Effector memory CD4-positive, alpha-beta T cell (primary cell): ENCODE measurements around the gene GNRH2.
"Not testable (repeated sequence)": the region's sequence is repeated elsewhere in the genome, so short reads cannot be mapped to it uniquely, and the experiment has no call there.

Experiments
- DNase-seq, 3 donors: peaks; one replicate each; pipeline ENCODE4 v3.0.0-alpha.2; 2020
- H3K27ac ChIP-seq: 2 replicates; pipeline ENCODE4 v1.7.0; 2013; ENCODE audit warnings: mild to moderate bottlenecking, low read length, moderate library complexity; ENCODE audit not compliant: insufficient read depth, poor library complexity, severe bottlenecking
- H3K27me3 ChIP-seq: replicated peaks from 2 replicates; pipeline ENCODE4 v1.7.0; 2013; ENCODE audit warnings: mild to moderate bottlenecking, low read length; ENCODE audit not compliant: insufficient read depth, control insufficient read depth, poor library complexity, severe bottlenecking
- H3K36me3 ChIP-seq: 2 replicates; pipeline ENCODE4 v1.7.0; 2013; ENCODE audit warnings: mild to moderate bottlenecking, low read length, moderate library complexity; ENCODE audit not compliant: control insufficient read depth, insufficient read depth
- H3K4me1 ChIP-seq: 2 replicates; pipeline ENCODE4 v1.7.0; 2013; ENCODE audit warnings: low read length, mild to moderate bottlenecking; ENCODE audit not compliant: control insufficient read depth, insufficient read depth, poor library complexity, severe bottlenecking
- H3K4me3 ChIP-seq: 2 replicates; pipeline ENCODE4 v1.7.0; 2013; ENCODE audit warnings: low read length, low read depth, mild to moderate bottlenecking; ENCODE audit not compliant: insufficient read depth, poor library complexity, severe bottlenecking
- H3K9me3 ChIP-seq: 2 replicates; pipeline ENCODE4 v1.7.0; 2013; ENCODE audit warnings: mild to moderate bottlenecking, low read length, moderate library complexity; ENCODE audit not compliant: control insufficient read depth

Gene GNRH2

DNA sequence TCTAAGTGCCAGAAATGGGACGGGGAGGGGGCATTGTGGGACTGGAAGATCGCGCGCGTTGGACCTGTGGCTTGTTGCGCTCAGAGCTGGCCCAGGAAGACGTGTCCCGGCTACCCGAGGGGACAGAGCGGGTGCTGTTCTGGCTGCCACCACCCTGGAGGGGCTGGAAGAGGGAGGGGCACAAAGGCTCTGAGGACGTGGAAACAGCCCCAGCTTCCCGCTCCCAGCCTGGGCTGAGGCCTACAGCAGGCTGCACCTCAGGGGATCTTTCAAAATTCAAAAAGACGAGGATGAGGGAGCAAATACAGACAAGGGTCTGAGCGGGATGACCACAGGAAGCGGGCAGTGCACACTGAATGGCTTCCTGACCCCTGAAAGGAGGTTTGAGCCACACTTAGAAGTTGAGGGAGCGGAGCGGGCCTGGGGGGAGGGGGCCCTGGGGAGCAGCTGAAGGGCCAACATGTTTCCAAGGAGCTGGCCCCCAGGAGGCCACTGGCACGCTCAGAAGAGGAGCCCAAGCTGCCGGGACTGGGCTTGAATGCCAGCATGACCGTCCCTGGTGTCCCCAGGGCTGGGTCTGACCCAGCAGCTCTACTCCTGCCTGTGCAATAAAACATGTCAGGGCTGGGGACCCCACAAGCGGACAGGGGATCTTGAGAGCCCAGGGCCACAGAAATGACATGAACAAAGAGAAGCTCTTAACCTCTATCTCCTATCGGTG is 29.3 kb downstream of the GNRH2 start:
- peak overlapping the region; percentile 73 for H3K4me3 ChIP-seq
- no peak for DNase-seq
- H3K4me1 ChIP-seq, result peaks cover 11% of the 10 kb centered on the region
- peak overlapping the region; percentile 51 for H3K27ac ChIP-seq
- no peaks in the 10 kb centered on the region for H3K27me3 ChIP-seq
- H3K36me3 ChIP-seq, result no peaks in the 10 kb centered on the region
- H3K9me3 ChIP-seq, result no peaks in the 10 kb centered on the region

DNA sequence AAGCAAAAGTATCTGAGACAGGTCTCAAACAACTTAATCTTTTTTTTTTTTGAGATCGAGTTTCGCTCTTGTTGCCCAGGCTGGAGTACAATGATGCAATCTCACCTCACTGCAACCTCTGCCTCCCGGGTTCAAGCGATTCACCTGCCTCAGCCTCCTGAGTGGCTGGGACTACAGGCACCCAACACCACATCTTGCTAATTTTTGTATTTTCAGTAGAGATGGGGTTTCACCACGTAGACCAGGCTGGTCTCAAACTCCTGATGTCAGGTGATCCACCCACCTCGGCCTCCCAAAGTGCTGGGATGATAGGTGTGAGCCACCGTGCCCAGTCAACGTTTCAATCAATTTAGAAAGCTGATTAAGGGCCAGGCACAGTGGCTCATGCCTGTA is 29.8 kb downstream of the GNRH2 start:
- not testable (repeated sequence) for H3K27me3 ChIP-seq, H3K36me3 ChIP-seq, DNase-seq, H3K27ac ChIP-seq, H3K4me3 ChIP-seq, H3K9me3 ChIP-seq
- H3K4me1 ChIP-seq, result peaks cover 11% of the 10 kb centered on the region

DNA sequence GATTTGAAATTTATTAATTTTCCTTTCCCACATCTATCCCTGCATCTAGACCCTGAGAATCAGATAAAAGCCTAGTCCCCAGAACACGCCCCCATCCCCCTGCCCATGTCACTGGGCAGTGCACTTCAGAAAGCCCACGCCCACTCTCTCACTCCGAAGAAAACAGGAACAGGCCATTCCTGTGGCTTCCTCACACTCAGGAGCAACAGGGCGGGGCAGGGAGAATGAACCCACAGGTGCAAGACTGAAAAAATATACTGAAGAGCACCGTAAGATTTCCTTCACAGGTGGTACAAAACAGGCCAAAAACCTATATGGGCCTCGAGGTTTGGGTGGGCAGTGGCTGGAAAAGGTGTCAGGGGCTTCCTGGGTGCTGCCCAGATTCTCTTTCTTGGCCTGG is 31.4 kb downstream of the GNRH2 start:
- Histone ChIP-seq H3K4me3 (no peak overlapping the region), H3K9me3 (no peaks in the 10 kb centered on the region), H3K4me1 (peaks cover 11% of the 10 kb centered on the region), H3K27ac (no peak overlapping the region), H3K27me3 (no peaks in the 10 kb centered on the region), H3K36me3 (no peaks in the 10 kb centered on the region)
- no peak for DNase-seq

DNA sequence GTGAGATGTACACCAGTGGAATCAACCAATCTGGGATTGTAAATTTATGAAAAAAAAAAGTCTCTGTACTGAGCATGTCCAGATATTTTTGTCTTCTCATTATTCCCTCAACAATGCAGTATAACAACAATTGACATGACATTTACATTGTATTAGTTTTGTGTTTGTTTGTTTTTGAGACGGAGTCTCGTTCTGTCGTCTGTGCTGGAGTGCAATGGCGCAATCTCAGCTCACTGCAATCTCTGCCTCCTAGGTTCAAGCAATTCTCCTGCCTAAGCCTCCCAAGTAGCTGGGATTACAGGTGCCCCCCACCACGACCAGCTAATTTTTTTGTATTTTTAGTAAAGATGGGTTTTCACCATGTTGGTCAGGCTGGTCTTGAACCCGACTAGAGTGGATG is 31.9 kb downstream of the GNRH2 start:
- H3K9me3 ChIP-seq, H3K4me3 ChIP-seq, DNase-seq, H3K27ac ChIP-seq, H3K27me3 ChIP-seq, H3K36me3 ChIP-seq: not testable (repeated sequence)
- H3K4me1 ChIP-seq, result peaks cover 11% of the 10 kb centered on the region

DNA sequence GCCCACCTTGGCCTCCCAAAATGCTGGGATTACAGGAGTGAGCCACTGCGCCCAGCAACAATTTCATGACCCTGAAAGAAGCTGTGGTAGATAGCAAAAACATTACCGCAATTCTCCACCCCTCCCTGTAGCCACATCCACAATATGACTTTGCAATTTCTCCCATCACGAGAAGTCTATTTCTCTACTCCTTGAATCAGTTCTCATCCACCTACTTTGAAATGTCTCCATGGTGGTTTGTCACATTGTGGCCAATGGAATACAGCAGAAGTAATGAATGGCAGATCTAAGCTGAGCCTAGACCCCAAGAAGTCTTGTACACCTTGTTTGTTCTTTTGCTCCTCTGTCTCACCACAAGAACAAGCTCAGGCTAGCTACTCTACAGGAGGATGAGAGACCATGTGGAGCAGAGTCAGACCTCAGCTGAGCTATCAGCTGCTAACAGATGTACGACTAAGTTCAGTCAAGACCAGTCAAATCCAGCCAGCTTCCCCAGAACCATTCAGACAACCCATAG is 34.3 kb downstream of the GNRH2 start:
- H3K36me3 ChIP-seq, result no peaks in the 10 kb centered on the region
- no peaks in the 10 kb centered on the region for H3K9me3 ChIP-seq
- H3K4me1 ChIP-seq, result peaks cover 3% of the 10 kb centered on the region
- no peak overlapping the region for H3K27ac ChIP-seq
- H3K4me3 ChIP-seq, result no peak overlapping the region
- DNase-seq, result no peak
- peaks cover 13% of the 10 kb centered on the region for H3K27me3 ChIP-seq

DNA sequence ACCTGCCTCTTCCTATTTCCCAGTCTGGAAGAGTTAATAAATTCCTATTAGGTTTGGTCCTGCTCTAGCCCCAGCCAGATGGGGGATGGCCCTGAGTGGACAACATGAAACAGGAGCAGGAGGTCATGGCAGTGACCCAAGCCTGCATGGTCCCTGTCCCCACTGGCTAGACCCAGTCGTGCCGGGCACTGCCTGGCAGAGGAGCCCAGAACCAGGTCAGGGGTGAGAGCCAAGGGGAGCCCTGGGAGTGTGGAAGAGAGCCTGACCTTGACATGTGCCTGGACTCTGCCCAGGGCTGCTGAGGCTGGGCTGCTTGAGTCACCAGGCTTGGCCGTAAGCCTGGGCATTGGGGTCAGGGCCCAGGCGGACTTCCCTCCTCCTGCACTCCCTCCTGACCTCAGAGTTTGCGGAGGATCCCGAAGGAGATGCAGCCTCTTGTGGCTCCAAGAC is 37.5 kb downstream of the GNRH2 start:
- peaks cover 8% of the 10 kb centered on the region for H3K4me1 ChIP-seq
- H3K27me3 ChIP-seq, result peaks cover 25% of the 10 kb centered on the region
- H3K36me3 ChIP-seq, result no peaks in the 10 kb centered on the region
- no peak overlapping the region for H3K4me3 ChIP-seq
- H3K27ac ChIP-seq, result no peak overlapping the region
- no peaks in the 10 kb centered on the region for H3K9me3 ChIP-seq
- DNase-seq, result no peak

DNA sequence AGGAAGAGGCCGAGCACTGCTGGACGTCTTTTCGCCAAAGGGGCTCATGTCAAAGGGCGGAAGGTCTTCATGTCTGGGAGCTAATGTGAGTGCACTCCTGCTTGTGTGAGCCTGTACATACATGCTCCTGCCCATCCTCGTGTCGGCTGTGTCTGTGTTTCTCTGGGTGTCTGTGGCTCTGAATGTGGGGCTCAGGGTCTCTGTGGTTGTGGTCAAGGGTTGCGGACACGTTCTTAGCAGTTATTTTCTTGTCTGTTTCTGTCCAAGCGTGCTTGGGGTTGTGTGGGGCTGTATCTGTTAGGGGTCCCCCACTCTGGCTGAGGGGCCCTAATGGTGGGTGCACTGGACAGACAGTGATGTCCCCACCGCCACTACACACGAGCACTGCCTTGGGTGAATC is 38.2 kb downstream of the GNRH2 start:
- H3K4me1 ChIP-seq, result peaks cover 8% of the 10 kb centered on the region
- H3K27me3 ChIP-seq, result peaks cover 25% of the 10 kb centered on the region
- no peak overlapping the region for H3K27ac ChIP-seq
- no peak for DNase-seq
- no peaks in the 10 kb centered on the region for H3K36me3 ChIP-seq
- H3K4me3 ChIP-seq, result no peak overlapping the region
- no peaks in the 10 kb centered on the region for H3K9me3 ChIP-seq

DNA sequence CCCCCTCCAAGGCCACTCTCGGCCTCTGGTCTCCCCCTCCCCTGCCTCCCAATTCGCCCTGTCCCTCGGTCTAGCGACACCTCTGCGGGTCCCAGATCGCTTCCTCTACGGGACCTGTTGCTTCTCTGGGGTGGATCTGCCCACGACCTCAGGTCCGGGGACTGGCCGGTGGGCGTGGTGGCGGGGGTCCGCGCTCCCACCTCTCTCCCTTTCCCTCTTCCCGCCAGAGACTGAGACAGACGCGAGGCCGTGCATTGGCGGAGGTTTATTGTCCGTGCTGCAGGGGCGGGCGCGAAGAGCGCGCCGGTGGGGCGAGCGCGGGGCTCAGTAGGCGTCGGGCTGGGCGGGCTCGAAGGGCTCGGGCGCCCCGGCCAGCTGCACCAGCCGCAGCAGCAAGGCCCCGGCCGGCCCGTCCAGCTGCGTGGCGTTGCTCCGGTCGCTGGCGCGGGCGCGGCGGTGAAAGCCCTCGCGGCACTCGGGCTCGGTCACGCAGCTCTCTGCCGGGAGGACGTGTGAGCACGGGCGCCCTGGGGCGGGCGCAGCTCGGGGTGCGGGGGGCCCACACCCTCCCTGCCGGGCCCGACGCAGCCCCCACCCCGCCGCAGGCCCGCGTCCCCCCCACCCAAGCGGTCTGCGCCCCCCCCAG is 39.0 kb downstream of the GNRH2 start:
- Histone ChIP-seq H3K27me3 (peaks cover 25% of the 10 kb centered on the region), H3K4me1 (peaks cover 8% of the 10 kb centered on the region), H3K9me3 (no peaks in the 10 kb centered on the region), H3K36me3 (no peaks in the 10 kb centered on the region), H3K4me3 (peak overlapping the region; percentile 25), H3K27ac (no peak overlapping the region)
- DNase-seq, result no peak

DNA sequence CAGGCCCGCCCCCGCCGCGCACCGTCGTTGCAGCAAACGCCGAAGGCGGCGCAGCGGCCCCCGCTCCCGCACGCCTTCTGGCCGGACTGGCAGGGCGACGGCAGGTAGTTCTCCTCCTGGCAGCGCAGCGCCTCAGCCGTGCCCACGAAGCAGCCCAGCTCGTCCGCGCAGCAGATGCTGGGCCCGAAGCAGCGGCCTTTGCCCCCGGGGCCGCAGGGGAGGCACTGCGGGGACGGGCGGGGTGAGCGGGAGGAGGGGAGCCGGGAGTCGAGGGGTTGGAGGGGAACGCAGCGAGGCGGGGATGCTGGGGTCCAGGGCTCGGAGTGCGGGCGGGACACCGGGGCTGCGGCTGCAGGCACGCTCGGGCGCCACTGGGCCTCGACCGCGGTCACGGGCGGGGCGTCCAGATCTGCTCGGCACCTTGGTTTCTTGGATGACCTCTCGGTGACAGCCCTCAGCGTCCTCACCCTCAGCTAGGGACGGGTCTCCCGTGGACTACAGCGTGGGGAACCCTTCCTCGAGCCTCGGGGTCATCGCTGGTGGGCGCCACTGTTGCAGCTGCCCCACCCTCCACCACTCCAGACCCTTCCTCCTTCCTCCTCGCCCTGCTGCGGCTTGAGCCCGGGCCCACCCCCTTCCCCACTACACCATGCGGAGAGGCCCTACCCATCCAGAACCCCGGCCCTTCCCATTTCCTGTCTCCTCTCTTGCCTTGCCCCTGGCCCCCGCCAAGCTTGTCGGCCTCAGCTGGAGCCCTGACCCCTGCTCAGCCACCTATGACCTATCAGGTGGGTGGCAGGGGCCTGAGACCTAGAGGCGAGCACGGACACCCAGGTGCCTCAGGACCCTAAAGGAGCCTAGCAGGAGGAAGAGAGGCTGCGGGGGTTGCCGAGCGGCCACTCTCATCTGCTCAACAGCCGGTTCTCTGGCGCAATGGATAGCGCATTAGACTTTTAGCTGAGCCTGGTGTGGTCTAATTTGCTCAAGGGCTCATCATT is 39.8 kb downstream of the GNRH2 start:
- Histone ChIP-seq H3K27me3 (peaks cover 25% of the 10 kb centered on the region), H3K27ac (no peak overlapping the region), H3K9me3 (no peaks in the 10 kb centered on the region), H3K36me3 (no peaks in the 10 kb centered on the region), H3K4me3 (peak overlapping the region; percentile 42), H3K4me1 (peaks cover 8% of the 10 kb centered on the region)
- DNase-seq, result no peak
